ENCODE results near the gene FAM222A.

The FAM222A gene

GRCh38 chr12:109758426-109759420 lies 45.1 kb downstream of the FAM222A start:
- DNase-seq (ENCODE audit: low read depth in 2 of 3, low spot score in 2 of 3): no peak

- no peak for DNase-seq (ENCODE audit: low read depth in 2 of 3, low spot score in 2 of 3)
These were observed 46.0 kb downstream of the FAM222A start for GRCh38 chr12:109759595-109759994.

- DNase-seq (ENCODE audit: low read depth in 2 of 3, low spot score in 2 of 3): no peak
These were observed 46.7 kb downstream of the FAM222A start for GRCh38 chr12:109760031-109760929.

- no peak for DNase-seq (ENCODE audit: low read depth in 2 of 3, low spot score in 2 of 3)
These were observed 47.6 kb downstream of the FAM222A start for GRCh38 chr12:109760930-109761921.

GRCh38 chr12:109762071-109762672 lies 48.5 kb downstream of the FAM222A start:
- DNase-seq (ENCODE audit: low read depth in 2 of 3, low spot score in 2 of 3): no peak

GRCh38 chr12:109762673-109763191 lies 49.1 kb downstream of the FAM222A start:
- no peak for DNase-seq (ENCODE audit: low read depth in 2 of 3, low spot score in 2 of 3)

GRCh38 chr12:109763201-109763841 lies 49.7 kb downstream of the FAM222A start:
- no peak for DNase-seq (ENCODE audit: low read depth in 2 of 3, low spot score in 2 of 3)

GRCh38 chr12:109764123-109764522 lies 50.5 kb downstream of the FAM222A start:
- no peak for DNase-seq (ENCODE audit: low read depth in 2 of 3, low spot score in 2 of 3)

GRCh38 chr12:109764776-109765445 lies 51.3 kb downstream of the FAM222A start:
- no peak for DNase-seq (ENCODE audit: low read depth in 2 of 3, low spot score in 2 of 3)

GRCh38 chr12:109765446-109765810 lies 51.8 kb downstream of the FAM222A start:
- no peak for DNase-seq (ENCODE audit: low read depth in 2 of 3, low spot score in 2 of 3)

GRCh38 chr12:109766251-109766778 lies 52.7 kb downstream of the FAM222A start:
- no peak for DNase-seq (ENCODE audit: low read depth in 2 of 3, low spot score in 2 of 3)

GRCh38 chr12:109767456-109767855 lies 53.8 kb downstream of the FAM222A start:
- no peak for DNase-seq (ENCODE audit: low read depth in 2 of 3, low spot score in 2 of 3)

- DNase-seq (ENCODE audit: low read depth in 2 of 3, low spot score in 2 of 3): no peak
These were observed 54.6 kb downstream of the FAM222A start for GRCh38 chr12:109767991-109768900.

GRCh38 chr12:109768901-109769670 lies 55.5 kb downstream of the FAM222A start:
- DNase-seq (ENCODE audit: low read depth in 2 of 3, low spot score in 2 of 3): no peak

GRCh38 chr12:109770104-109770860 lies 56.7 kb downstream of the FAM222A start:
- DNase-seq (ENCODE audit: low read depth in 2 of 3, low spot score in 2 of 3): no peak
